OCI-LY1 (cell line): ENCODE results near the gene PKD2L1.

ENCODE experiments used
- CTCF ChIP-seq: fragments of 200-600 bp; sonication (generic), shearing (Covaris generic); IDR thresholded peaks from 2 replicates; pipeline ENCODE4 v1.5.1; 2017; ENCODE audit warnings: mild to moderate bottlenecking, antibody characterized with exemption, low read length, moderate library complexity, mixed read lengths
- EZH2 ChIP-seq: fragments of 200-600 bp; sonication (generic), shearing (Covaris generic); IDR thresholded peaks from 2 replicates; pipeline ENCODE4 v1.8.0; 2017; ENCODE audit warnings: borderline replicate concordance, mixed run types, mild to moderate bottlenecking, antibody characterized with exemption, low read length, moderate library complexity, mixed read lengths

DNA sequence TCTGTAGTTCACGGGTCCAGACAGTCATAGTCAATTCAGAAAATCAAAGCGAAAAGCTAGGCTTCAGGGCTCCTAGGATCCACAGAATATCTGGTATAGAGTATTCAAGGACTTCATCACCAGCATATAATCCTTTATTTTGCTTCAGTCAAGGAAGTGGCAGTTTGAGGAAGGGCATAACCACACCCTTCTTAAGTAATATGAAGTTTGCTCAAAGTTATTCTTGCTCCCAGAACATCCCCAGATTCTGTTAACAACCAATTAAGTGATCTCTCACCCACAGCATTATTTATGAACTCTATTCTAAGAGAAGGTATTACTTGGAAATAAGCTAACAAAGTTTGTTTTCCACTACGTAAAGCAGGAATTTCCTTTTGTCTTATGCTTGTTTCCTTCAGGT lies 75.8 kb downstream of the PKD2L1 start:
- no peak for TF ChIP-seq EZH2
- TF ChIP-seq CTCF: no peak
